CD4-positive, alpha-beta T cell (primary cell): ENCODE data around the gene SLC2A1. TPM values are rescaled to one million over a fixed set of nuclear protein-coding genes. Genes with fewer than 3 reads are reported as not detected.
"Not testable (repeated sequence)": the region's sequence is repeated elsewhere in the genome, so short reads cannot be mapped to it uniquely, and the experiment has no call there.

Experiments
- ATAC-seq: fragments of 200-7000 bp; cut with Tn5 transposase; one replicate; pipeline ENCODE4 v1.10.0; 2022; ENCODE audit warnings: mild to moderate bottlenecking; ENCODE audit not compliant: poor library complexity
- CTCF ChIA-PET: fragments of 350-600 bp; sonication (Branson Sonifier 250); formaldehyde crosslinking; loops from one replicate; lab custom pipeline; 2021; ENCODE audit warnings: antibody characterized with exemption, inconsistent platforms; lab: Charles Lee
- POLR2A ChIA-PET: fragments of 350-600 bp; sonication (Branson Sonifier 250); formaldehyde crosslinking; loops from one replicate; lab custom pipeline; 2021; ENCODE audit warnings: antibody characterized with exemption, inconsistent platforms; lab: Charles Lee
- DNase-seq, 14 experiments: peaks; one replicate each; pipeline ENCODE4 v3.0.0-alpha.2; 2013 to 2020; ENCODE audit warnings: mixed read lengths in 2 of 14
- H3K27ac ChIP-seq, 2 donors: one replicate each; pipeline versions ENCODE4 v1.5.1 to v1.7.0; 2013; ENCODE audit warnings: low read length in 2 of 2, low read depth in 1 of 2, mild to moderate bottlenecking in 1 of 2
- H3K27me3 ChIP-seq, 2 experiments: 1 replicate in 1 of 2; 2 replicates in 1 of 2; pipeline versions ENCODE4 v1.6.1 to v1.7.0; 2013; ENCODE audit warnings: low read length in 2 of 2, control low read depth in 1 of 2, mild to moderate bottlenecking in 1 of 2, moderate library complexity in 1 of 2; ENCODE audit not compliant: insufficient read depth in 2 of 2, control insufficient read depth in 1 of 2
- H3K36me3 ChIP-seq: one replicate; pipeline ENCODE4 v1.6.1; 2013; ENCODE audit warnings: low read length, control low read depth; ENCODE audit not compliant: insufficient read depth
- H3K4me1 ChIP-seq: one replicate; pipeline ENCODE4 v1.6.1; 2013; ENCODE audit warnings: low read length, control low read depth; ENCODE audit not compliant: insufficient read depth
- H3K4me3 ChIP-seq: one replicate; pipeline ENCODE4 v1.5.1; 2013; ENCODE audit warnings: mild to moderate bottlenecking, low read length, moderate library complexity
- H3K9me3 ChIP-seq, 2 experiments: 1 replicate in 1 of 2; 2 replicates in 1 of 2; pipeline versions ENCODE4 v1.6.1 to v1.7.0; 2013; ENCODE audit warnings: low read length in 2 of 2, mild to moderate bottlenecking in 2 of 2, control low read depth in 1 of 2, moderate library complexity in 1 of 2; ENCODE audit not compliant: control insufficient read depth in 1 of 2, insufficient read depth in 1 of 2
- H3K27ac Mint-ChIP-seq: one replicate; pipeline ENCODE4 v1.8.0; 2020; ENCODE audit warnings: mixed read lengths
- H3K27me3 Mint-ChIP-seq: one replicate; pipeline ENCODE4 v1.8.0; 2021; ENCODE audit warnings: mixed read lengths
- H3K36me3 Mint-ChIP-seq: one replicate; pipeline ENCODE4 v1.8.0; 2021; ENCODE audit warnings: low read depth, mixed read lengths
- H3K4me1 Mint-ChIP-seq: one replicate; pipeline ENCODE4 v1.8.0; 2021; ENCODE audit warnings: low read depth, mixed read lengths
- H3K4me3 Mint-ChIP-seq: one replicate; pipeline ENCODE4 v1.8.0; 2020; ENCODE audit warnings: mild to moderate bottlenecking, mixed read lengths
- H3K9me3 Mint-ChIP-seq: one replicate; pipeline ENCODE4 v1.8.0; 2020; ENCODE audit warnings: mixed read lengths
- CTCF ChIP-seq: fragments of 200-600 bp; IDR thresholded peaks from one replicate; pipeline ENCODE4 v1.8.0; 2022; ENCODE audit warnings: antibody characterized with exemption, mild to moderate bottlenecking
- intact Hi-C, 2 experiments: fragments of 100-400 bp; cut with DNase I in 1 of 2; cut with micrococcal nuclease in 1 of 2; formaldehyde crosslinking; loops; one replicate each; pipeline versions ENCODE4 v1.15.1 to v1.9.0; 2023 to 2025; cut with DNase I, micrococcal nuclease
- total RNA-seq, 174 experiments: library from RNA in 2 of 174; stranded (reverse) in 2 of 174; gene quantifications; one replicate each; pipeline ENCODE4 v1.2.3 and lab custom pipeline; 2021 to 2026

Gene SLC2A1
- total RNA-seq, 2 experiments from 2014 or later = 78.6 to 80.9 TPM

GRCh38 chr1:42904434-42904833 lies 54.2 kb downstream of the SLC2A1 start:
- Mint-ChIP-seq H3K4me1 (no peaks in the 10 kb centered on the region), H3K27ac (no peak overlapping the region), H3K27me3 (peaks cover 9% of the 10 kb centered on the region), H3K36me3 (no peaks in the 10 kb centered on the region), H3K9me3 (no peaks in the 10 kb centered on the region), H3K4me3 (no peak overlapping the region)
- Histone ChIP-seq H3K9me3 (peaks cover 0 to 6% of the 10 kb centered on the region in 2 experiments), H3K27me3 (peaks cover 0 to 2% of the 10 kb centered on the region in 2 experiments), H3K27ac (no peak overlapping the region), H3K36me3 (no peaks in the 10 kb centered on the region), H3K4me1 (no peaks in the 10 kb centered on the region), H3K4me3 (no peak overlapping the region)
- ATAC-seq = no peak
- POLR2A ChIA-PET = no interaction called here
- CTCF ChIA-PET = no interaction called here
- intact Hi-C loops = no loop called here
- no peak for TF ChIP-seq CTCF
- DNase-seq = no peak

- H3K27me3 Mint-ChIP-seq, H3K9me3 Mint-ChIP-seq, H3K36me3 Mint-ChIP-seq, H3K4me1 Mint-ChIP-seq, H3K36me3 ChIP-seq, H3K4me3 Mint-ChIP-seq, DNase-seq, H3K4me3 ChIP-seq, H3K27ac ChIP-seq, H3K27me3 ChIP-seq, ATAC-seq, H3K4me1 ChIP-seq, POLR2A ChIA-PET, H3K27ac Mint-ChIP-seq, intact Hi-C loops, H3K9me3 ChIP-seq: not testable (repeated sequence)
- CTCF ChIA-PET = interaction anchor here (1.7 kb wide), 1 partner anchor 13 kb away, joined by 5 read pairs; no protein-coding TSS in a partner anchor
Measured at GRCh38 chr1:42899960-42900359, 58.7 kb downstream of the SLC2A1 start.

- no peak for TF ChIP-seq CTCF
- H3K4me1 Mint-ChIP-seq = no peaks in the 10 kb centered on the region
- Histone ChIP-seq H3K4me3 (no peak overlapping the region), H3K27me3 (no peaks in the 10 kb centered on the region), H3K9me3 (no peaks in the 10 kb centered on the region), H3K4me1 (no peaks in the 10 kb centered on the region), H3K27ac (no peak overlapping the region), H3K36me3 (no peaks in the 10 kb centered on the region)
- H3K27ac Mint-ChIP-seq = no peak overlapping the region
- ATAC-seq (no peak), DNase-seq (no peak)
- intact Hi-C loops = no loop called here
- H3K9me3 Mint-ChIP-seq = peaks cover 2% of the 10 kb centered on the region
- ChIA-PET POLR2A (no interaction called here), CTCF (no interaction called here)
- H3K36me3 Mint-ChIP-seq = no peaks in the 10 kb centered on the region
- H3K4me3 Mint-ChIP-seq = no peak overlapping the region
- H3K27me3 Mint-ChIP-seq = no peaks in the 10 kb centered on the region
Measured at GRCh38 chr1:42891465-42892138, 67.1 kb downstream of the SLC2A1 start.

GRCh38 chr1:42889264-42889663 lies 69.4 kb downstream of the SLC2A1 start:
- intact Hi-C loops = no loop called here
- no peak for TF ChIP-seq CTCF
- H3K4me1 ChIP-seq = no peaks in the 10 kb centered on the region
- H3K27me3 ChIP-seq = no peaks in the 10 kb centered on the region
- DNase-seq (no peak), ATAC-seq (no peak)
- H3K9me3 ChIP-seq = no peaks in the 10 kb centered on the region
- H3K36me3 ChIP-seq = no peaks in the 10 kb centered on the region
- no peaks in the 10 kb centered on the region for H3K36me3 Mint-ChIP-seq
- ChIA-PET POLR2A (no interaction called here), CTCF (interaction anchor here (0.7 kb wide), 1 partner anchor 184 kb away, joined by 3 read pairs; no protein-coding TSS in a partner anchor)
- peaks cover 4% of the 10 kb centered on the region for H3K27me3 Mint-ChIP-seq
- H3K27ac ChIP-seq = no peak overlapping the region
- H3K9me3 Mint-ChIP-seq = no peaks in the 10 kb centered on the region
- no peaks in the 10 kb centered on the region for H3K4me1 Mint-ChIP-seq
- H3K4me3 Mint-ChIP-seq = no peak overlapping the region
- H3K4me3 ChIP-seq = no peak overlapping the region
- no peak overlapping the region for H3K27ac Mint-ChIP-seq
